Measurements from ENCODE around the gene GPR160.

Gene GPR160

DNA sequence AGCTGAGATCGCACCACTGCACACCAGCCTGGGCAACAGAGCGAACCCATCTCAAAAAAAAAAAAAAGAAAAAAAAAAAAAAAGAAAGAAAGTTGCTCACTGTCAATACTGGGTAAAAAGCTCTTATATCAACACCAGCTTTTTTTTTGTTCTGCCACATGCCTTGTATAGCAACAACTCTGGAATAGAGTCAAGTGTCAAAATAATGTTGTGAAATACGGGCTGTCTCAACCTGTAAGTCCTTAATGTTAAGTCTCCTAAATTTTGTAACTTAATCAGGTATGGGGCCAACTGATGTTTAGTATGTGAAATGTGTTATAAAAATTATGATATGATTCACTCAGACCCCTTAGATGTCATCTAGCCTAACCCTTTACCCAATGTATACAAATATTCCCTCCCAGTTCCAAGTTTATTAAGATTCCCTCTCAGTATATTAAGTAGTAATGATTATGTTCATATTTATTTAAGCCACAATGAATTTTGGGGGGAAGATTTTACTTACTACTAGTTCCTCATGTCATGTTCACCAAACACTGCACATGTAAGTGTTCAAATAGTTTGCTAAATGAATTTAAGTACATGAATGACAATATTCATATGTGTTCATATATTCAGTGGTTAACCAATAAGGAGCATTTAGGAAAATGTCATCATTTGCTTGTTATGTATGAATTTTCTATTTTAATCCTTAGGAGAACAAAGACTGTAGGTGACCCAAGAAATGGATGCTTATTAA is 52.2 kb downstream of the GPR160 start:
- no peak overlapping the region for H3K9ac ChIP-seq (ENCODE audit: low read length)
- no peaks in the 10 kb centered on the region for H3K27me3 ChIP-seq (ENCODE audit: control insufficient read depth in 1 of 2, insufficient read depth in 1 of 2, low read length in 2 of 2)
- H3K4me1 ChIP-seq (ENCODE audit: control insufficient read depth, insufficient read depth, low read depth, low read length), result no peaks in the 10 kb centered on the region
- no peak overlapping the region for H3K4ac ChIP-seq (ENCODE audit: low read depth in 1 of 2, low read length in 2 of 2)
- H2AFZ ChIP-seq (ENCODE audit: low read depth, low read length), result no peak overlapping the region
- peaks cover 3% of the 10 kb centered on the region for H3K79me1 ChIP-seq (replicated peaks; ENCODE audit: low read length, poor library complexity, severe bottlenecking)
- H3K18ac ChIP-seq (ENCODE audit: low read depth in 1 of 2, low read length in 2 of 2), result no peak overlapping the region
- no peak overlapping the region for H2BK12ac ChIP-seq (ENCODE audit: low read length in 2 of 2)
- no peak overlapping the region for H2BK120ac ChIP-seq (ENCODE audit: low read depth, low read length)
- H2BK5ac ChIP-seq (ENCODE audit: low read depth, low read length, poor library complexity, severe bottlenecking), result no peak overlapping the region
- H3K9me3 ChIP-seq (ENCODE audit: control insufficient read depth, low read length), result no peaks in the 10 kb centered on the region
- H3K23ac ChIP-seq (ENCODE audit: low read length in 2 of 2), result no peak overlapping the region
- no peak overlapping the region for H2BK15ac ChIP-seq (ENCODE audit: low read depth, poor library complexity, severe bottlenecking)
- no peak overlapping the region for H4K8ac ChIP-seq (ENCODE audit: low read length)
- no peak overlapping the region for H3K14ac ChIP-seq (ENCODE audit: low read length in 2 of 2)
- no peak overlapping the region for H3K27ac ChIP-seq (ENCODE audit: low read length, poor library complexity, severe bottlenecking)
- peaks cover 0 to 88% of the 10 kb centered on the region in 2 experiments for H3K36me3 ChIP-seq (ENCODE audit: control insufficient read depth in 1 of 2, insufficient read depth in 2 of 2, low read depth in 1 of 2, low read length in 2 of 2)
- no peak for DNase-seq
- H3K4me3 ChIP-seq (ENCODE audit: insufficient read depth in 1 of 2, low read depth in 1 of 2, low read length in 2 of 2), result no peak overlapping the region
- H4K91ac ChIP-seq (ENCODE audit: low read length), result no peak overlapping the region
- H2AK5ac ChIP-seq (ENCODE audit: low read length, severe bottlenecking), result no peak overlapping the region
- WGBS, result 100% methylated on average over 2 of the region's 3 CpGs
- no peak overlapping the region for H3K4me2 ChIP-seq (ENCODE audit: low read length, poor library complexity, severe bottlenecking)

DNA sequence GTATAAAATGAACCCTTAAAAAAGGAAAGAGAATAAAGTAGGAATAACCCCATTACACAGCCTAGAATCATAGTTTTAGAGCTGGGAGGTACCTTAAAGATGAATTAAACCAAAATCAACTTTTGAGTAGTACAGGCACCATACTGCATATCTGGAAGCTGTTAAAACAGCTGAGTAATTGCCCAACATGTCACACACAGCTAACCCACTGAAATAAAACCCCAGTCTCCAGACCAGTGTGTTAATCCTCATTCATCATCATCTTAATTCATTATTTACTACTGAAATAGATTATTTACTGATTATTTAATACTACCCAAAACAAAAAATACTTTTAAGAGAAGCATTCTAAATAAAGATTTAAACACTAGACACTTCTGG is 52.8 kb downstream of the GPR160 start:
- Histone ChIP-seq H3K14ac (ENCODE audit: low read length in 2 of 2) (no peak overlapping the region), H3K18ac (ENCODE audit: low read depth in 1 of 2, low read length in 2 of 2) (no peak overlapping the region), H3K4me2 (ENCODE audit: low read length, poor library complexity, severe bottlenecking) (no peak overlapping the region), H3K27ac (ENCODE audit: low read length, poor library complexity, severe bottlenecking) (no peak overlapping the region), H3K36me3 (ENCODE audit: control insufficient read depth in 1 of 2, insufficient read depth in 2 of 2, low read depth in 1 of 2, low read length in 2 of 2) (peaks cover 0 to 88% of the 10 kb centered on the region in 2 experiments), H2BK5ac (ENCODE audit: low read depth, low read length, poor library complexity, severe bottlenecking) (no peak overlapping the region), H2AK5ac (ENCODE audit: low read length, severe bottlenecking) (no peak overlapping the region), H2BK12ac (ENCODE audit: low read length in 2 of 2) (no peak overlapping the region), H4K8ac (ENCODE audit: low read length) (no peak overlapping the region), H2BK120ac (ENCODE audit: low read depth, low read length) (no peak overlapping the region), H2AFZ (ENCODE audit: low read depth, low read length) (no peak overlapping the region), H4K91ac (ENCODE audit: low read length) (no peak overlapping the region), H3K9me3 (ENCODE audit: control insufficient read depth, low read length) (no peaks in the 10 kb centered on the region), H3K9ac (ENCODE audit: low read length) (no peak overlapping the region), H3K27me3 (ENCODE audit: control insufficient read depth in 1 of 2, insufficient read depth in 1 of 2, low read length in 2 of 2) (no peaks in the 10 kb centered on the region), H3K4ac (ENCODE audit: low read depth in 1 of 2, low read length in 2 of 2) (no peak overlapping the region), H3K79me1 (replicated peaks; ENCODE audit: low read length, poor library complexity, severe bottlenecking) (peaks cover 3% of the 10 kb centered on the region), H3K23ac (ENCODE audit: low read length in 2 of 2) (no peak overlapping the region), H3K4me3 (ENCODE audit: insufficient read depth in 1 of 2, low read depth in 1 of 2, low read length in 2 of 2) (no peak overlapping the region), H3K4me1 (ENCODE audit: control insufficient read depth, insufficient read depth, low read depth, low read length) (no peaks in the 10 kb centered on the region), H2BK15ac (ENCODE audit: low read depth, poor library complexity, severe bottlenecking) (no peak overlapping the region)
- no peak for DNase-seq

DNA sequence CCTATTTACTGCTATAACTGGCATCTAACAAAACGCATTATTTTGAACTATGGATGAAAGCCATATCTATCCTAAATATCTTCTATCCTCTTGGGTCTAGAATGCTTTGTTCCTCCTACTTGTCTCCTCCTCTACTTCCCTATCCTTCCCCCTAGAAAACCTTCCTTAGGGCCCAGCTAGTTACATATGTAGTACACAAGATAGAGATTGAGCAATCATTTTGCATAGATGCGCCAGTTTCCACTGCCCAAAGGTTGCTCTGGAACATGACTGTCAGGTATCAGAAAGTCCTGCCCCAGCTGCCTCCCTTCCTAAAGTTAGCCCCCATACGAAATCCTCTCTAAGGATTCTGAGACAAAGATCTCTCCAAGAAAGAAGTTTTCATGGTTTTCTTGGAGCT is 55.1 kb downstream of the GPR160 start:
- DNase-seq, result no peak
- Histone ChIP-seq H3K14ac (ENCODE audit: low read length in 2 of 2) (no peak overlapping the region), H4K8ac (ENCODE audit: low read length) (no peak overlapping the region), H2BK15ac (ENCODE audit: low read depth, poor library complexity, severe bottlenecking) (no peak overlapping the region), H2AK5ac (ENCODE audit: low read length, severe bottlenecking) (no peak overlapping the region), H3K36me3 (ENCODE audit: control insufficient read depth in 1 of 2, insufficient read depth in 2 of 2, low read depth in 1 of 2, low read length in 2 of 2) (peaks cover 0 to 88% of the 10 kb centered on the region in 2 experiments), H3K4me2 (ENCODE audit: low read length, poor library complexity, severe bottlenecking) (no peak overlapping the region), H3K23ac (ENCODE audit: low read length in 2 of 2) (no peak overlapping the region), H4K91ac (ENCODE audit: low read length) (no peak overlapping the region), H2AFZ (ENCODE audit: low read depth, low read length) (no peak overlapping the region), H3K4me3 (ENCODE audit: insufficient read depth in 1 of 2, low read depth in 1 of 2, low read length in 2 of 2) (no peak overlapping the region), H3K9ac (ENCODE audit: low read length) (no peak overlapping the region), H3K27ac (ENCODE audit: low read length, poor library complexity, severe bottlenecking) (no peak overlapping the region), H3K4ac (ENCODE audit: low read depth in 1 of 2, low read length in 2 of 2) (no peak overlapping the region), H3K79me1 (replicated peaks; ENCODE audit: low read length, poor library complexity, severe bottlenecking) (peaks cover 4% of the 10 kb centered on the region), H3K18ac (ENCODE audit: low read depth in 1 of 2, low read length in 2 of 2) (no peak overlapping the region), H2BK5ac (ENCODE audit: low read depth, low read length, poor library complexity, severe bottlenecking) (no peak overlapping the region), H3K4me1 (ENCODE audit: control insufficient read depth, insufficient read depth, low read depth, low read length) (no peaks in the 10 kb centered on the region), H2BK12ac (ENCODE audit: low read length in 2 of 2) (no peak overlapping the region), H3K27me3 (ENCODE audit: control insufficient read depth in 1 of 2, insufficient read depth in 1 of 2, low read length in 2 of 2) (no peaks in the 10 kb centered on the region), H3K9me3 (ENCODE audit: control insufficient read depth, low read length) (no peaks in the 10 kb centered on the region), H2BK120ac (ENCODE audit: low read depth, low read length) (no peak overlapping the region)
- WGBS, result 100% methylated on average over 2 of the region's 3 CpGs

DNA sequence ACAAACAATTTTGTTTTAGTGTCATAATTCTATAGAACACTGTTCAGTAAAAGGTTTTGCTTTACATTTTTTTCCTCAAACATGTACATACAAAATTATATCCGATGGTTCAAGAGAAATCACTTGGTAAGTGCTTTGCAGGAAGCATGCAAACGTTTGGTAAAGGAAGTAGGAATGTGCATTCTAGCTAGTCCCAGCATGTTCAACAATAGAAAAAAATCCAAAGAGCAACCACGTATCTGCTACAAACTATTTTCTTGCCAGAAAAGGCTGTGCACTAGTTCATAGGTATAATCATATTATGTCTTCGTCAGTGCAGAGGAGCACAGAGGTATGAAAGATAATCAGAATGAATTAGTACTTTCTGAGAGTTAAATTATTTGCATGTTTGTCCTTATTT is 58.0 kb downstream of the GPR160 start:
- no peak overlapping the region for H3K14ac ChIP-seq (ENCODE audit: low read length in 2 of 2)
- no peak overlapping the region for H4K8ac ChIP-seq (ENCODE audit: low read length)
- H2AFZ ChIP-seq (ENCODE audit: low read depth, low read length), result no peak overlapping the region
- H2BK5ac ChIP-seq (ENCODE audit: low read depth, low read length, poor library complexity, severe bottlenecking), result no peak overlapping the region
- H3K9ac ChIP-seq (ENCODE audit: low read length), result no peak overlapping the region
- H2AK5ac ChIP-seq (ENCODE audit: low read length, severe bottlenecking), result no peak overlapping the region
- no peak overlapping the region for H2BK12ac ChIP-seq (ENCODE audit: low read length in 2 of 2)
- no peak overlapping the region for H3K4me3 ChIP-seq (ENCODE audit: insufficient read depth in 1 of 2, low read depth in 1 of 2, low read length in 2 of 2)
- H2BK15ac ChIP-seq (ENCODE audit: low read depth, poor library complexity, severe bottlenecking), result no peak overlapping the region
- no peak overlapping the region for H3K4ac ChIP-seq (ENCODE audit: low read depth in 1 of 2, low read length in 2 of 2)
- H3K27ac ChIP-seq (ENCODE audit: low read length, poor library complexity, severe bottlenecking), result no peak overlapping the region
- H4K91ac ChIP-seq (ENCODE audit: low read length), result no peak overlapping the region
- no peak for DNase-seq
- H3K18ac ChIP-seq (ENCODE audit: low read depth in 1 of 2, low read length in 2 of 2), result no peak overlapping the region
- no CpG with 5 or more reads among the region's 4 CpGs for WGBS
- H3K23ac ChIP-seq (ENCODE audit: low read length in 2 of 2), result no peak overlapping the region
- H3K4me1 ChIP-seq (ENCODE audit: control insufficient read depth, insufficient read depth, low read depth, low read length), result no peaks in the 10 kb centered on the region
- no peak overlapping the region for H3K4me2 ChIP-seq (ENCODE audit: low read length, poor library complexity, severe bottlenecking)
- no peak overlapping the region for H2BK120ac ChIP-seq (ENCODE audit: low read depth, low read length)
- no peaks in the 10 kb centered on the region for H3K27me3 ChIP-seq (ENCODE audit: control insufficient read depth in 1 of 2, insufficient read depth in 1 of 2, low read length in 2 of 2)
- peaks cover 0 to 93% of the 10 kb centered on the region in 2 experiments for H3K36me3 ChIP-seq (ENCODE audit: control insufficient read depth in 1 of 2, insufficient read depth in 2 of 2, low read depth in 1 of 2, low read length in 2 of 2)
- H3K79me1 ChIP-seq (replicated peaks; ENCODE audit: low read length, poor library complexity, severe bottlenecking), result peaks cover 3% of the 10 kb centered on the region
- H3K9me3 ChIP-seq (ENCODE audit: control insufficient read depth, low read length), result no peaks in the 10 kb centered on the region

All from mesenchymal stem cell (in vitro differentiated cells and primary cell).